GM18508 (cell line): ENCODE data around the gene DGAT2.
"Not testable (repeated sequence)": the region's sequence is repeated elsewhere in the genome, so short reads cannot be mapped to it uniquely, and the experiment has no call there.

Experiments
- ATAC-seq: cut with Tn5 transposase; IDR thresholded peaks from one replicate; pipeline ENCODE4 v1.9.1; 2021; ENCODE audit warnings: moderate number of reproducible peaks; ENCODE audit not compliant: insufficient read depth, unreplicated experiment

Gene DGAT2, protein sequence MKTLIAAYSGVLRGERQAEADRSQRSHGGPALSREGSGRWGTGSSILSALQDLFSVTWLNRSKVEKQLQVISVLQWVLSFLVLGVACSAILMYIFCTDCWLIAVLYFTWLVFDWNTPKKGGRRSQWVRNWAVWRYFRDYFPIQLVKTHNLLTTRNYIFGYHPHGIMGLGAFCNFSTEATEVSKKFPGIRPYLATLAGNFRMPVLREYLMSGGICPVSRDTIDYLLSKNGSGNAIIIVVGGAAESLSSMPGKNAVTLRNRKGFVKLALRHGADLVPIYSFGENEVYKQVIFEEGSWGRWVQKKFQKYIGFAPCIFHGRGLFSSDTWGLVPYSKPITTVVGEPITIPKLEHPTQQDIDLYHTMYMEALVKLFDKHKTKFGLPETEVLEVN

DNA sequence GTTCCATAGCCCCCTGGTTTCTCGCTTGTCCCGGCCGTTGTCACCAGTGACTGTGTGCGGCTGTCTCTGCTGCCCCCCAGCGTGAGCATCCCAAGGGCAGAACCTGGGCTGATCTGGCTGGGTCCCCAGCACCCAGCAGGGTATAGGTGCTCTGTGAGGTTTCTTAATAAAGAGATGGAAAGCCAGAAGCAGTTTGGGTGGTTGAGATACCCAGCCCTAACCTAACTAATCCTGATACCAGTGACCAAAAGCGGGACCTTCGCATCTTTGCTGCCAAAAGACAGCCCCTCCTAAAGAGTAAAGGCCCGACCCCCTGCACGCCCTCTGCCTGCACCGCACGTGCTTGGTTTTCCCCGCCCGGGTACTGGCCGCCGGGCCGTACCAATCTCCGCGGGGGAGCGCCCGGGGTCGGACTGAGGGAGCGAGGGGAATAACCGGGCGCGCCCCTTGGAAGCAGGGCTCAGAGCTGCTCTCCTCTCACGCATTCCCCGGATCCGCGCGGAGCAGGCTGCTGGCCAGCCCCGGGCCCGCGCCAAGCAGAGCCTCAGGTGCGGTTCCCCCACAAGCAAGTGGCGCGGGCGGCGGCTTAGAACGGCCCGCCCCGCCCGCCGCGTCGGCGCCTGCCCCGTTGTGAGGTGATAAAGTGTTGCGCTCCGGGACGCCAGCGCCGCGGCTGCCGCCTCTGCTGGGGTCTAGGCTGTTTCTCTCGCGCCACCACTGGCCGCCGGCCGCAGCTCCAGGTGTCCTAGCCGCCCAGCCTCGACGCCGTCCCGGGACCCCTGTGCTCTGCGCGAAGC lies at the start of gene DGAT2:
TSS of gene DGAT2 (plus strand) at position 667 of the 797 bp plus-strand sequence. CDS start 214 bp downstream, outside the sequence.
- ATAC-seq = no peak

DNA sequence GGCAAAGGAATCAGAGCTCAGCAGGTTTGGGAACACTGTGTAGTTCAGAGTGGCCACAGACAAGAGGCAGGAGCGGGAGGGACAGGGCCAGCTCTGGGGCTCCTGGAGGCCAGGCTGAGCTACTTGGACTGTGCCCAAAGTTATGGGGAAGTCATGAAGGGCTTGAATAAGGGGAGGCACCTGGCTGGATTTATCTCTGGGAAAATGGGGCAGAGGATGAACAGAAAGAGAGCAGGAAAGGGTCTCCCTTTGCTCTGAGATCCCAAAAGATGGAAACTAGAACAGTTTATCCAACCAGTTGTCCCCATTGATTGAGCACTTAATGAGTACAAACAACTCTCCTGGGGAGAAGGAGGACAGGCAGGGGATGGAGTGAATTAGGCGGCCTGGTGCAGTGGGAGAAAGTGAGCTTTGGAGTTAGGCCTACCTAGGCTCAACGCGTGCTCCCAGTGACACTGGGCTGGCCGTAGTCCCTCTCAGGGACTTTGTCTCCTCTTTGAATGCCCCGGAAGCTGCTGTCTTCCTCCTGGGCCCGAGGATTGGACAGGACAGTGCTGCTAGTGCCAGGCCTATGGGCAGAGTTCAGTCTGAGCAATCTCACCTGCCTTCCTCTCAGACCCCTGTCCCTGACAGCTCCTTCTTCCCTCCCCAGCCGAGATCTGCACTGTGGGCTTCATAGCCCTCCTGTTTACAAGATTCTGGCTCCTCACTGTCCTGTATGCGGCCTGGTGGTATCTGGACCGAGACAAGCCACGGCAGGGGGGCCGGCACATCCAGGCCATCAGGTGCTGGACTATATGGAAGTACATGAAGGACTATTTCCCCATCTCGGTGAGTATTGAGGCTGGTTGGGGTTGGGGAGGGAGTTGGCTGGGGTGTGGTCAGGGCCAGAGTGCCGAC lies 49.0 kb upstream of the DGAT2 start:
- no peak for ATAC-seq

DNA sequence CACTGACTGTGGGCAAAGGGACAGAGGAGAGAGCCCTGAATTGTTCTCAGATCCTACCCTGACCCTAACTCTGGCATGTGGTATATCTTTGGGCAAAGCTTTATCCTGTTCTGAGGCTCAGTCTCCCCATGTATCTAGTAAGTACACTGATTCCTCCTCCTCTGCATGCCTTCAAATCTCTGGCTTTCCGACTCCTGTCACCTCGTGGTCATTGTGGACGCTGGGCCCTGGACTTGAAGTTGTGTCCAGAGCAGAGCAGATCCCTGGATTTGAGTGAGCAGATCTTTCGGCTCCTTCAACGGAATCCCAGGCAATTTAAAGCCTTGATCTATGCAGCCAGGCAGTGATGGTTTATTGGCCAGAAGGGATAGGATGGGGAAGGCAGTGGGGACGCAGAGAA lies 47.9 kb upstream of the DGAT2 start:
- no peak for ATAC-seq

DNA sequence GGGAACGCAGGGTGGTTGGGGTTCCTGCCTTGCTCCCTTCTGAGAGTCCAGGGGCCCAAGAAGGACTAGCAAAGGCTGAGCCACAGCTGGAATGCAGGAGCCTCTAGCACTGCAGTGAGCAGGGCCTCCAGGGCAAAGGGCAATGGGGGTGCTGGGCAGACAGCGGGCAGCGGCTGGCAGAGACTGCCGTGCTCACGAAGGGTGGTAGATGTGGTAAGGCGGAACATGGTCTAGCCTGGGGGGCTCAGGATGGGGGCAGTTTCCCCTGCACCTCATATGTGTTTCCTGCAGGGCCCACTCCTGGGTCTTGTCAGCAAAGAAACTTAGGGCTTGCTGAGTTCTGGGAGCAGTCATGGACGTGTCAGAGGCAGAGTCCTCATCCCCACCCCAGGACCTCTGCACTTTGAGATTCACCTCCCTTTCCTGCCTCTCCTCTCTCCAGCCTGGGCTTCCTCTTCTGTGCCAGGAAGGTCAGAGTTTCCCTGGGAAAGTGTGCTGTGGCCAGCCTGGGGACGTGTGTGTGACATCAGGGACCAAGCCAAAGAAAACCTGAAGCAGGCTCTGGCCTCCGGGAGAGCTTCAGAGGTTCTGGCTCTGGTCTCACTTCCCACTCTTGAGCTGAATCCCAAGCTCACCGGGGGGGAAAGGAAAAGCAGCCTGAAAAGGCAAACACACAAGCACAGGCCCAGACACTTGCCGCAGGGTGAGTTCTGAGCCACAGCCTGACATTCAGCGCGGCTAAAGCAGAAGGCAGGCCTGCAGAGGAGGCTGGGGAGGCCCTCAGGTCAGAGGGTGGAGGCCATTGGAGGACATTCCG lies 46.5 kb upstream of the DGAT2 start:
- no peak for ATAC-seq

DNA sequence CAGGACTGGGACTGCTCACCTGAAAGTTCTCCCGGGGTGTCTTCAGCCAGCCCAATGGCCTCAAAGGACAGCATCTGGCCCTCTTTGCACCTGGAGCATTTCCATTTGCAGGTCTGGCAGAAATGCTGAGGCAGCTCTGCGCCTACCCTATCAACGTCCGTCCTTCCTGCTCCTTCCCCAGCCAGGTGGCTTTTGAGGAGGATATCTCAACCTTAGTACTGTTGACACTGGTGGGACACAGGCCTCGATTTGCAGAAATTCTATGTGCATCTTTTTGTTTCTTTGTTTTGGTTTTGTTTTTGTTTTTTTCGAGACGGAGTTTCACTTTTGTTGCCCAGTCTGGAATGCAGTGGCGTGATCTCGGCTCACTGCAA lies 45.9 kb upstream of the DGAT2 start:
- ATAC-seq = no peak

DNA sequence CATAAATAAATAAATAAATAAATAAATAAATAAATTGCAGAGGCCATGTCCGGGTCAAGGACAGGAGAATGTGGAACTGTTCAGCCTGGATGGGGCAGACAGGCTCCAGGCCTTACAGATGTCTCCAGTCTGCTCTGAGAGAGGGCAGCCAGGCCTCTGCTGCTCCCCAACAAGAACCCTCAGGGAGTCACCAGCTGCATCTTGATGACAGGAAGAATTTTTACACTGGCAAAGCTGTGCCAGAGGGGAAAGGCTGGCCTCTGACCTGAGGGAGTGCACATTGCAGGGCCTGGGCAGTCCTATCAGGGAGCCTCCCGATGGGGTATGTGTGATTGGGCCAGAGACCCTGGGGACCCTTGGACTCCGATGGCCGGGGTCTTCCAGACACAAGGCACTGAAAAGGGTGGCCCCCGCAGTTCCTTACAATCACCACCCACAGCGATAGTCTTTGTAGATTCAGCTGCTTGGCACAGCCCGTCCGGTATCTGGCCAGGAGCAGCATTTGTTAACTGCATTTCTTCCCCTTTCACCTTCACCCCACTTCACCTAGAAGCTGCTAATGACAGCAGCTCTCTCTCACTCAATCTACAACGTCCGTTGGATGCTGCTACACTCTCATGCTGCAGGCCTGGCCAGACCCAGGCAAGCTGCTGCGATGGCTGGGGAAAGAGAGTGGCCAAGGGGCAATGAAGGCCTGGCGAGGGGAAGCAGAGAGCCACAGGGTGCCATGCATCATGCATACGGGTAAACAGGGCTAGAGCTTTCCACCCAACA lies 42.8 kb upstream of the DGAT2 start:
- no peak for ATAC-seq

DNA sequence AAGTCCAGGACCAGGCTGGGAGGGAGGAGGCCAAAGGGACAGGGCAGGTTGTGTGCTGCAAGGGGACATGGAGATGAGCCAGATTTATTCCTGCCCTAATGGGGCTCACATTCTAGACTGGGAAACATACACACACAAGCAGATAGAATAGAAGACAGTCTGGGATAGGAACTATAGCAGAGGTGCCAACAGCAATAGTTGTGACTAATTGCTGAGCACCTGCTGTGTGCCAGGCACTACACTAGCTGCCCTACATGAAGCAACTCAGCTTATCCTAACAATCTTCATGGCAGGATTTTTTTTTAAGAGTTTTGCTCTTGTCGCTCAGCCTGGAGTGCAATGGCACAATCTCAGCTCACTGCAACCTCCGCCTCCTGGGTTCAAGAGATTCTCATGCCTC lies 39.6 kb upstream of the DGAT2 start:
- ATAC-seq = no peak

DNA sequence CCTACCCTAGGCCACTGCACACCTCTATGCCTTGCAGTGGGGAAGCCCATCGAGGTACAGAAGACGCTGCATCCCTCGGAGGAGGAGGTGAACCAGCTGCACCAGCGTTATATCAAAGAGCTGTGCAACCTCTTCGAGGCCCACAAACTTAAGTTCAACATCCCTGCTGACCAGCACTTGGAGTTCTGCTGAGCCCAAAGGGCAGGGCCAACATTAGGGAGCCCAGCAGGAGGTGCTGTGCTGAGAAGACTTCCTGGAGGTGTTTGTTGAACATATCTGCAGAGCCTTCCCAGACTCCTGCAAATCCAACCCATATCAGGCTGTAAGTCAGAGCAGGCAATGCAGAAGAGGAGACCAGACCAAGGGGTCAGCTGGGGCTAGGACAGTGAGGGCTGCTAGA lies 37.5 kb upstream of the DGAT2 start:
- ATAC-seq = no peak

DNA sequence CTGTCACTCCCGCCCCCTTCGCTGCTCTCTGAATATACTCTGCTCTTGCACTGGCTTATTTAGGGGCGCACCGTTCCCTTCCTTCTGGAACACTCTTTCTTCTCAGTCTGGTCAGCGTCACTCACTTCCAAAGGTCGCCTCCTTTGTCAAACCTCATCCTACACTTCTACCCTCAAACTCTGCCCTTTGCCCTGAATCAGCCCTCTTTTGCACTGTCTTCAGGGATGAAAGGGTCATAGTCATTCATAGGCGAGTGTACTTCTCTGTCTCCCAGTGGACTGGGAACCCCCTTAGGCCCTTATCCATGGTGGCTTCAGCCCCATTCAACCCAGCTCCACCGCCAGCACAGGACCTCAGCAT lies 35.5 kb upstream of the DGAT2 start:
- ATAC-seq = no peak

DNA sequence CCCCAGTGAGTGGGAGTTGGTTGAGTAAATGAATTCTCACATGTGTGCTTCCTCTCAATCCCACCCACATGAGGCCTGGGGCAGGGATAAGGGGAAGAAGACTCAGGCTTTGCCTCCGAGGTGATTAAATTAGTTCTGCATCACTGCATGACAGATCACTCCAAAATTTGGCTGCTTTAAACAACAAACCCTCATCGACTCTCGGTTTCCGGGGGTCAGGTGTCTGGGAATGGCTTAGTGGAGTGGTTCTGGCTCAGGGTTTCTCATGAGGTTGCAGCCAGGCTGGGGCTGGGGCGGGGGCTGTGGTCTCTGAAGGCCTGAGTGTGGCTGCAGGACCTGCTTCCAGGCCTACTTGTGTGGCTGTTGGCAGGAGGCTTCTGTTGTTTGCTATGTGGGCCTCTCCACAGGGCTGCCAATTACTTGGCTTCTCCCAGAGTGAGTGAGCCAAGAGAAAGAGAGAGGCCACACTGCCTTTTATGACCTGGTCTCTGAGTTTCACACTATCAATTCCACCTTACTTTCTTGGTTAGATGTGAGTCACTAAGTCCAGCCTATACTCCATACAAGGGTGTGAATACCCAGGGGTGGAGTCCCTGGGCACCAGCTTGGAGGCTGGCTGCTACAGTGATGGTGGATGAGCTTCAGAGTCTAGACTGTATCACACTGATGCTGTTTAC lies 35.0 kb upstream of the DGAT2 start:
- ATAC-seq = no peak

DNA sequence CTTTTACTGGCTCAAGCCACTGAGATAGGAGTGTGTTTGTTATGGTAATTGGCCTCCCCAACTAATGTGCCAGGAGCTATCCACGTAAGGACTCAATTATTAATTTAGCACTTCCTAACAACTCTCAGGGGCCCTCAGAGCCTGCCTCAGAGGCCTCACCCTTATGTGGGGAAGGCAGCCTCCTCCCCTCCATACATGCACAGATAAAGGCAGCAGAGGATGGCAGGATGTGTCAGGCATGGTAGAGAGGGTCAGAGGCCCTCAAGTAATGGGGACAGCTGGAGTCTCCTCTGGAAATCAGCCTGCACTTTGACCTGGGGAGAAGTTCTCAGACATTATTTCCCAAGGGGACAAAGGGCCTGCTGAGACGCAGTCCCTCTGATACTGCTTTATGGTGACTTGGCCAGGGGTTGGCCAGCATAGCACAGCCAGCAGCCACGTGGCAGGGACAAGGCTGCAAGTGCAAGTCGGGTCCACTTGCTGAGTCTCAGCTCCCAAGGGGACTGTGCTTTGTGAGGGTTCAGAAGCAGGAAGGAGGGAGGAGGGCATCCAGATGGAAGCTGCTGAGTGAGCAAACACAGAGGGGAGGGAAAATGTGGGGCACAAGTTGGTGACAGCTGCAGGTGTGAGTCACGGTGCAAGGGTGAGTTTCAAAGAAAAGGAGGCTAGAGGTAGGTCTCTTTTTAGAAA lies 33.9 kb upstream of the DGAT2 start:
- ATAC-seq = no peak

DNA sequence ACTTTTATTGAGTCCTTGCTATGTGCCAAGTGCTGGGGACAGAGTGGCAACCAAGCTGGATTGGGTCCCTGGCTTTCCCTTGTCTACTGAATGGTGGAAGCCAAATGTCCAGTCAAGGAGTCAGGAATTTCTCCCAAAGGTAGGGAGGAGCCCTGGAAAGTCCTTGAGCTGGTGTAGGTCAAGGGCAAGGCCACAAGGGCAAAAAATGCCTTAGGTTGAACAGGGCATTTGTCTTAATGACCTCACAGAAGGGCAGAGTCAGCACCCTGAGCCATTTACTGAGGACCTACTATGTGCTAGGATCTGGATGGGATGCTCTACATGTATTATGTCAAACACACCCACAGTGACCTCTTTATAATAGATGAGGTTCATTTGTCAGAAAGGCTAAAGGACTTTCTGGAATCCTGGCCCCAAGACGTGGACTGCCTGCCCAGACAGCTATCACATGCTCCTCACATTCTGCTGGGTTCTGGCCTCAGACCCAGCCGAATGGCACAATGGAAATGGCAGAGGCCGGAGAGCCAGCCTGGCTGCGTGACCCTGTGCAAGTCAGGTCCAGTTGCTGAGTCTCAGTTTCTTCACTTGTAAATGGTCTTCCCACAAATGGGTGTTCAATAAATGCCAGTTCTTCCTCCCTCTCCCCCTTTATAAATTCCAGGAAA lies 33.3 kb upstream of the DGAT2 start:
- ATAC-seq = no peak

DNA sequence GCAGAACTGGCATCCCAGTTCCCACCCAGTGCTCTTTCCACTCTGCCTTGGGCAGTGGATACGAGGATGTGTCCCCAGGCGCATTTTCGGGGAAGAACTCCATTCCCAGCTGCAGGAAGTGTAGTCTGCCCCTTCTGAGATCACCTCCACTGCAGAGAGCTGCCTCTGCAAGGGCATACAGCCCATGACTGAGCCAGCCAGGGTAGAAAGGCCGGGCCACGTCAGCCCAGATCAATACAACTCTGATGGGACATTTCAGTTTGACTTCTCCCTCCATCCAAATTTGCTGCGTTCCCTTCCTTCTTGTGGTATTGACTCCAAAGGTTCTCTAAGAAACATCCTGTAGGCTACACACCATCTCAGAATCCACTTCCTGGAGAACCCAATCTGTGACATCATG lies 31.3 kb upstream of the DGAT2 start:
- ATAC-seq = no peak

DNA sequence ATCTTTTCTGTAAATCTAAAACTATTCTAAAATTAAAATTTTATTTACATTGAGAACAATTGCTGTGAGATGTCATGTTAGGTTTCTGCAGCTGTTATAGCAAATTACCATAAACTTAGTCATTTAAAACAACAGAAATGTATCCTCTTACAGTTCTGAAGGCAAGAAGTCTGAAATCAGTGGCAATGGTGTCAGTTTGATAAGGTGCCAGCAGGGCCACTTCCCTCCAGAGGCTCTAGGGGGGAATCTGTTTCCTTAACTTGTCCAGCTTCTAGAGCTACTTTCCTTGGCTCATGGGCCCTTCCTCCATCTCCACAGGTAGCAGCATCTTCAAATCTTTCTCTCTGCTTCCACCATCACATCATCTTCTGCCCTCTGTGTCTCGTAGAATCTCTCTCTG lies 27.9 kb upstream of the DGAT2 start:
- no peak for ATAC-seq

DNA sequence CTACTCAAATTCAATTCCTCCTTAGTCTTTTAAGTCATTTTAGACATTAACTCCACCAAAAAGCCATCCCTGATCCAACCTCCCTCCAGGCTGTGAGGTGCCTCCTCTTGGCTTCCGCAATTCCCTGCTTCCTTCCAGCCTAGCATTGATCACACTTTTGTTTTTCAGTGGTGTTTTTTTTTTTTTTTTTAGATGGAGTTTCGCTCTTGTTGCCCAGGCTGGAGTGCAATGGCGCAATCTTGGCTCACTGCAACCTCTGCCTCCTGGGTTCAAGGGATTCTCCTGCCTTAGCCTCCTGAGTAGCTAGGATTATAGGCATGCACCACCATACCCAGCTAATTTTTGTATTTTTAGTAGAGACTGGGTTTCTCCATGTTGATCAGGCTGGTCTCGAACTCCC lies 25.4 kb upstream of the DGAT2 start:
- ATAC-seq = not testable (repeated sequence)

DNA sequence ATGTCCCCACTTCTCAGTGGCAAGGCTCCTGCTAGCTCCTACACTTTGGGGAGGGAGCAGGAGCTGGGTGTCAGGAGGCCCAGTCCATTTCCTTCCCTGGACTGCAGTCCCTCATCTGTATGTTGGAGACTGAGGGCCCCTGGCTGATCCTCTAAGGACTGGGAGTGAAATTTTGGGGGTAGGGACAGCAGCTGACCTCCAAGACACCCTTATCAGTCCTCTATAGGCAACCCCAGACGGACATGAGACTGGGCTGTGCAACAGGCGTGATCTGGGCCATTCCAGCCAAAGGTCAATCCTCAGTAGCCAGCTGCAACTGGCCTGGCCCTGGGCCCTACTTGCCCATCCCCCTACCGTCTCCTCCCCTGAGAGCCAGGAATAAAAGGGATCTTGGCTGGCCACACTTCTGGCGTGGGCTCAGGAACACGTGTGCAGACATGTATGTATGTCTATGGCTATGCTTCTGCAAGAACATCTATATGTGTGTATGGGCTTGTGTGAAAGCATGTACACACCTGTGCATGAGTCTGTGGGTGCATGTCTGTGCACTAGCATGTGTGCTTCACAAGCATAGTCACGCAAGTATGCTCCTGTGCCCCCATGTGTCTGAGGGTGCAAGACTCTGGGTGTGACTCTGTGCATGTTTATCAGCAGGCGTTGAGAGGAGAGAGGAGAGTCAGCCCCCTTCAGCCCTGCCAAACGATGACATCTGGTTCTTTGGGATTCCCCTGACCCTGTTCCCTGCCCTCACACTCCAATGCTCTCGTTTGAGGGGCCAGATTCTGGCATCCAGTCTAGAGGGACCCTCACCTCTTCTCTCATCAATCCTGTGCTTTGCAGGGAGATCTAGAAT lies 24.6 kb upstream of the DGAT2 start:
- no peak for ATAC-seq

DNA sequence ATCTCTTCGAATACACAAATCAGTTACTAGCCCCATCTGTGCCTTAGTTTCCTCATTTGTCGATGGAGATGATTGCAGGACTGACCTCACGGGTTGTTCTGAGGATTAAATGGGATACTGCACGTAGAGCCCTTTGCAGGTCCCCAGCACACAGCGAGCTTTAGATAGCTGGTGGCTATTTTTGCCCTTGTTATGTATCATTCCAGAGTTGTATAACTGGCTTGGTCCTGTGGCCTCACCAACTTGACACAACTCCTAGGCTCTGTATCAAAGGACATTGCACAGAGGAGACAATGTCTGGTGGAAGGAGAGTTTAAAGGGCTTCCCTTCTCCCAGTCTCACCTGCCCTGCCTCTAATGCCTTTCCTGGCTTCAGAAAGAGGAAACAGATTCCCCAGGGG lies 22.8 kb upstream of the DGAT2 start:
- ATAC-seq = no peak
